Hepatocyte (in vitro differentiated cells): ENCODE results near the gene PRIMA1.

Experiments used
- CTCF ChIP-seq: fragments of 200-600 bp; sonication (generic); IDR thresholded peaks from 2 replicates; pipeline ENCODE4 v1.5.1; 2016; ENCODE audit warnings: antibody characterized with exemption, mild to moderate bottlenecking; ENCODE audit not compliant: poor library complexity
- EZH2 ChIP-seq: fragments of 200-600 bp; sonication (generic); IDR thresholded peaks from 2 replicates; pipeline ENCODE4 v1.6.1; 2016; ENCODE audit warnings: antibody characterized with exemption, mild to moderate bottlenecking, borderline replicate concordance
- EZH2phosphoT487 ChIP-seq: fragments of 200-600 bp; sonication (generic); IDR thresholded peaks from one replicate; pipeline ENCODE4 v1.6.1; 2018; ENCODE audit warnings: antibody characterized with exemption, mild to moderate bottlenecking, low read depth, moderate library complexity; ENCODE audit not compliant: unreplicated experiment, severe bottlenecking

GRCh38 chr14:93803408-93804318, 15.4 kb upstream of the PRIMA1 start:
- TF ChIP-seq CTCF (no peak), EZH2 (no peak), EZH2phosphoT487 (no peak)
